Neutrophil (primary cell): ENCODE results near the gene VPS26A.

ENCODE experiments used
- H3K27ac ChIP-seq: fragments of 200-600 bp; sonication (generic); 2 replicates; pipeline ENCODE4 v1.5.1; 2016; ENCODE audit warnings: mild to moderate bottlenecking, moderate library complexity
- H3K27me3 ChIP-seq: fragments of 200-600 bp; sonication (generic); 2 replicates; pipeline ENCODE4 v1.6.0; 2016; ENCODE audit warnings: mild to moderate bottlenecking
- H3K36me3 ChIP-seq: fragments of 200-600 bp; sonication (generic); 2 replicates; pipeline ENCODE4 v1.5.1; 2017
- H3K4me1 ChIP-seq, 2 experiments: fragments of 200-600 bp in 1 of 2; sonication (generic) in 1 of 2; 1 replicate in 1 of 2; 2 replicates in 1 of 2; pipeline versions ENCODE4 v1.5.1 to v1.6.1; 2013 to 2016; ENCODE audit warnings: low read depth in 1 of 2, low read length in 1 of 2, mild to moderate bottlenecking in 1 of 2, moderate library complexity in 1 of 2; ENCODE audit not compliant: control insufficient read depth in 1 of 2, insufficient read depth in 1 of 2
- H3K4me3 ChIP-seq, 2 experiments: fragments of 200-600 bp in 1 of 2; sonication (generic) in 1 of 2; 1 replicate in 1 of 2; 2 replicates in 1 of 2; pipeline ENCODE4 v1.5.1; 2013 to 2016; ENCODE audit warnings: low read depth in 1 of 2, low read length in 1 of 2, mild to moderate bottlenecking in 1 of 2, moderate library complexity in 1 of 2
- H3K9me3 ChIP-seq: fragments of 200-600 bp; sonication (generic); 2 replicates; pipeline ENCODE4 v1.5.1; 2016
- CTCF ChIP-seq: fragments of 200-600 bp; sonication (generic); IDR thresholded peaks from 2 replicates; pipeline ENCODE4 v1.5.1; 2016; ENCODE audit warnings: antibody characterized with exemption

Gene VPS26A

GRCh38 chr10:69104994-69105790 is 18.8 kb upstream of the VPS26A start:
- Histone ChIP-seq H3K27ac (peak overlapping the region; percentile 72), H3K27me3 (no peaks in the 10 kb centered on the region), H3K4me1 (peaks cover 28 to 37% of the 10 kb centered on the region in 2 experiments), H3K4me3 (no peak overlapping the region), H3K9me3 (peaks cover 12% of the 10 kb centered on the region), H3K36me3 (peaks cover 66% of the 10 kb centered on the region)
- no peak for TF ChIP-seq CTCF

GRCh38 chr10:69107176-69107490 is 16.8 kb upstream of the VPS26A start:
- no peaks in the 10 kb centered on the region for H3K27me3 ChIP-seq
- peak overlapping the region; percentile 72 for H3K27ac ChIP-seq
- no peak for TF ChIP-seq CTCF
- H3K4me1 ChIP-seq, result peaks cover 8 to 18% of the 10 kb centered on the region in 2 experiments
- H3K4me3 ChIP-seq, result no peak overlapping the region
- H3K9me3 ChIP-seq, result peaks cover 9% of the 10 kb centered on the region
- peaks cover 47% of the 10 kb centered on the region for H3K36me3 ChIP-seq

- Histone ChIP-seq H3K9me3 (peaks cover 4% of the 10 kb centered on the region), H3K4me1 (peaks cover 3 to 12% of the 10 kb centered on the region in 2 experiments), H3K4me3 (no peak overlapping the region), H3K27me3 (no peaks in the 10 kb centered on the region), H3K36me3 (peaks cover 41% of the 10 kb centered on the region), H3K27ac (no peak overlapping the region)
- TF ChIP-seq CTCF, result no peak
Observed at GRCh38 chr10:69107699-69108098, 16.3 kb upstream of the VPS26A start.

GRCh38 chr10:69119896-69120295 is 4.1 kb upstream of the VPS26A start:
- H3K4me3 ChIP-seq, result no peak overlapping the region
- no peaks in the 10 kb centered on the region for H3K9me3 ChIP-seq
- TF ChIP-seq CTCF, result no peak

GRCh38 chr10:69123306-69123746 is 652 bp upstream of the VPS26A start:
- Histone ChIP-seq H3K27ac (peak overlapping the region; percentile 99), H3K4me3 (peak overlapping the region; percentile 88 to 89), H3K27me3 (no peaks in the 10 kb centered on the region), H3K4me1 (peaks cover 22 to 27% of the 10 kb centered on the region in 2 experiments), H3K36me3 (no peaks in the 10 kb centered on the region), H3K9me3 (no peaks in the 10 kb centered on the region)
- no peak for TF ChIP-seq CTCF

More at GRCh38 chr10:69119896-69120295, 4.1 kb upstream of the VPS26A start:
- no peaks in the 10 kb centered on the region for H3K36me3 ChIP-seq
- H3K4me1 ChIP-seq, result peaks cover 8 to 12% of the 10 kb centered on the region in 2 experiments
- no peaks in the 10 kb centered on the region for H3K27me3 ChIP-seq
- no peak overlapping the region for H3K27ac ChIP-seq
